H1 (cell line): Measurements from ENCODE around the gene PLEKHA4.

Experiments used
- CHD2 ChIP-seq: IDR thresholded peaks from 2 replicates; pipeline ENCODE4 v1.6.1; 2012; ENCODE audit warnings: low read length, improper control_type of control experiment
- EZH2 ChIP-seq: fragments of 200-600 bp; sonication (generic); IDR thresholded peaks from 2 replicates; pipeline ENCODE4 v1.7.1; 2012; ENCODE audit warnings: low read depth, mild to moderate bottlenecking, moderate library complexity, low read length, inconsistent platforms; ENCODE audit not compliant: severe bottlenecking
- JUND ChIP-seq: IDR thresholded peaks from 2 replicates; pipeline ENCODE4 v1.6.1; 2011; ENCODE audit warnings: mild to moderate bottlenecking, improper control_type of control experiment, low read length
- POLR2AphosphoS5 ChIP-seq: IDR thresholded peaks from 2 replicates; pipeline ENCODE4 v1.6.1; 2011; ENCODE audit warnings: low read depth, low read length
- YY1 ChIP-seq: IDR thresholded peaks from 2 replicates; pipeline ENCODE4 v1.6.1; 2011; ENCODE audit warnings: low read depth, mild to moderate bottlenecking, low read length
- ZNF274 ChIP-seq: IDR thresholded peaks from 2 replicates; pipeline ENCODE4 v1.7.0; 2012; ENCODE audit warnings: low read length, borderline replicate concordance; ENCODE audit errors: extremely low read depth
- TF ChIP-seq, protein P1 (sequence below), 3 experiments: IDR thresholded peaks; 1 replicate in 2 of 3; 2 replicates in 1 of 3; pipeline versions ENCODE4 v1.5.1 to v1.6.1; 2011; ENCODE audit warnings: low read length in 3 of 3, mild to moderate bottlenecking in 3 of 3, inconsistent platforms in 2 of 3, low read depth in 1 of 3, moderate library complexity in 1 of 3; ENCODE audit not compliant: insufficient read depth in 1 of 3; ENCODE audit errors: control extremely low read depth in 1 of 3
- TF ChIP-seq, protein P2 (sequence below): IDR thresholded peaks from 2 replicates; pipeline ENCODE4 v1.6.1; 2011; ENCODE audit warnings: low read length, improper control_type of control experiment

DNA sequence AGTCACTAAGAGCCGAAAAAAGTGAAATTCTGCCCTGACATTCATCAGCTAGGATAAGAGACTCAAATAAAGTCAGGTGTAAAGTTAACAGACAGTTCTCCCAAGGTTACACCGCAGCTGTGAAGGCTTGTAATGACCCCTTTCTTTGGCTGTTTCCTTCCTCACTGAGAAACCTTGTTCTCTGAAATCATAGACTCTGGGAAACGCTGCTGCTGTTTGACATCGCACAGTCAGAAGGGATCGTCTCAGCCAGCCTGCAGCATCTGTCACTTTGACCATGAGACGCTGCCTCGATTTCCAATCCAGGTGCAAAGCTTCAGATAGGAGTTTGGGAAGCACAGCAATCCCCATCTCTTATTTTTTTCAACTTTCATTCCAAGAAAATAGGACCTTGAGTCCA lies 58.3 kb downstream of the PLEKHA4 start:
- TF ChIP-seq EZH2 (no peak), YY1 (no peak), JUND (no peak), POLR2AphosphoS5 (no peak), ZNF274 (no peak), CHD2 (no peak)
- TF ChIP-seq, protein P1, sequence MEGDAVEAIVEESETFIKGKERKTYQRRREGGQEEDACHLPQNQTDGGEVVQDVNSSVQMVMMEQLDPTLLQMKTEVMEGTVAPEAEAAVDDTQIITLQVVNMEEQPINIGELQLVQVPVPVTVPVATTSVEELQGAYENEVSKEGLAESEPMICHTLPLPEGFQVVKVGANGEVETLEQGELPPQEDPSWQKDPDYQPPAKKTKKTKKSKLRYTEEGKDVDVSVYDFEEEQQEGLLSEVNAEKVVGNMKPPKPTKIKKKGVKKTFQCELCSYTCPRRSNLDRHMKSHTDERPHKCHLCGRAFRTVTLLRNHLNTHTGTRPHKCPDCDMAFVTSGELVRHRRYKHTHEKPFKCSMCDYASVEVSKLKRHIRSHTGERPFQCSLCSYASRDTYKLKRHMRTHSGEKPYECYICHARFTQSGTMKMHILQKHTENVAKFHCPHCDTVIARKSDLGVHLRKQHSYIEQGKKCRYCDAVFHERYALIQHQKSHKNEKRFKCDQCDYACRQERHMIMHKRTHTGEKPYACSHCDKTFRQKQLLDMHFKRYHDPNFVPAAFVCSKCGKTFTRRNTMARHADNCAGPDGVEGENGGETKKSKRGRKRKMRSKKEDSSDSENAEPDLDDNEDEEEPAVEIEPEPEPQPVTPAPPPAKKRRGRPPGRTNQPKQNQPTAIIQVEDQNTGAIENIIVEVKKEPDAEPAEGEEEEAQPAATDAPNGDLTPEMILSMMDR (IDR thresholded peaks at IDR 0.05; ENCODE audit: control extremely low read depth in 1 of 3, insufficient read depth in 1 of 3, low read depth in 1 of 3, low read length in 3 of 3): no peak
- TF ChIP-seq, protein P2, sequence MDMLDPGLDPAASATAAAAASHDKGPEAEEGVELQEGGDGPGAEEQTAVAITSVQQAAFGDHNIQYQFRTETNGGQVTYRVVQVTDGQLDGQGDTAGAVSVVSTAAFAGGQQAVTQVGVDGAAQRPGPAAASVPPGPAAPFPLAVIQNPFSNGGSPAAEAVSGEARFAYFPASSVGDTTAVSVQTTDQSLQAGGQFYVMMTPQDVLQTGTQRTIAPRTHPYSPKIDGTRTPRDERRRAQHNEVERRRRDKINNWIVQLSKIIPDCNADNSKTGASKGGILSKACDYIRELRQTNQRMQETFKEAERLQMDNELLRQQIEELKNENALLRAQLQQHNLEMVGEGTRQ: no peak
